ENCODE measurements around the gene RFX2.
A peak's percentile ranks its signal among the peaks of the same experiment; 100 is the strongest.

The RFX2 gene

GRCh38 chr19:5950741-5951140 lies 159.6 kb downstream of the RFX2 start:
- DNase-seq, result no peak

- no peak for DNase-seq
Measured at GRCh38 chr19:5949792-5950305, 160.5 kb downstream of the RFX2 start.

- no peak for DNase-seq
Measured at GRCh38 chr19:5948752-5949564, 161.3 kb downstream of the RFX2 start.

DNA sequence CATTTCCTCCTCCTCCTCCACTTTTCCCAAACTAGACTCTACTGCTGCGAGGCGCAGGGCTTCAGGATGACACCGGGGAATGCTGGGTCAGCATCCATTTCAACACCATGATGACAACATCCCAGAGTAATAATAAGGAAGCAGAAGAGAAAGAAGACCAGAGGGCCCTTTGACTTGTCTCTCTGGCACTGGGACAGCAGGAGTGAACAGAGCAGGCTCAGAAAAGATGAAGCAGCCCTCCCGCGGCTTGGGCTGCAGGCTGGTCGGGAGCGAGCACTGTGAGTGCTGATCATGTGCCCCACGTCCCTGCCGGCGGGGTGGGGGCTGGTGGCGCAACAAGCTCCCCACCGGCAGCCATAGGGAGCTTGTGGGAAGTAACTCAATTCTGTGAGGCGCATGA lies 162.9 kb downstream of the RFX2 start:
- DNase-seq, result peak; percentile 37

DNA sequence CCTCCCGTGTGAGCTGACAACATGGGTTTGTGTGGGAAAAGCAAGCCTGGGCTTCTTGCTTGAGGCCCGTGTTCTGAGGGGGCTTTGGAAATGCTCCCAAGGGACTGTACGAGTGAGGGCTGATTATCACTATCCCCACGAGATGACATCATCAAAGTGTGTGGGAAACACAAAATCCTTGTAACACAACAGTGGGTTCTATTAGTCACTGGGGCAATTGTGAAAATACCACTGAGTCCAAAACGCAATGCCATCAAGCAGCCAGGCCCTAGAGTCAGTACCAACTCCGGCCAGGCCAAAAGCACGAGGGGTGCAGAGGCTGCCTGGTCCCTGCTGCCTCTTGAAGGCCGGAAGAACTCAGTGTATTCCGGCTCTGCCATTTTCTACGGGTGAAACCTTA lies 166.7 kb downstream of the RFX2 start:
- peak; percentile 50 for DNase-seq
